Skin of body (tissue), 2 donors: ENCODE data around the gene MRC1. TPM values are rescaled to one million over a fixed set of nuclear protein-coding genes. Genes with fewer than 3 reads are reported as not detected.

ENCODE experiments used
- DNase-seq: peaks from one replicate; lab custom pipeline; 2025; lab: John Stamatoyannopoulos, UW
- total RNA-seq: library from RNA; depleted of rRNA; stranded (reverse); fragments of >200 nt; gene quantifications from one replicate; pipeline ENCODE4 v1.2.3, GENCODE V29; 2014

The MRC1 gene
- total RNA-seq, 1 donor from 2014 or later = 35.5 TPM

DNA sequence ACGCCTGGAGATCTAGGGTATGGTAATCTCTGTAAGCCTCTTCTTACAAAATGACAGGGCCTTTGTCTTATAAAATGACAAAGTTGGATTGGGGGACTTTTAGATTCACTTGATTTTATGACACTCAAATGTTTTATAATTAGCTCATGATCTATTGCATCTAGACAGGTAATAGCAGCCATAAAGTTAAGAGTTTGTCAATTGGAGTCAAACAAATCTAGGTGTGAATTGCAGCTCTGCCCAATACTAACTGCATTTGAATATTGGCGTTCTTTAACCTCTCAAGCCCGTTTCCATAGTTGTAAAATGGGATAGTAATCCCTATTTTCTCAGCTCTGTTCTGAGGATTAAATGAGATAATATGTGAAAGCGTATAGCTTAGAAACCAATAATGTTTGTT, 14.1 kb upstream of the MRC1 start:
- DNase-seq = no peak

DNA sequence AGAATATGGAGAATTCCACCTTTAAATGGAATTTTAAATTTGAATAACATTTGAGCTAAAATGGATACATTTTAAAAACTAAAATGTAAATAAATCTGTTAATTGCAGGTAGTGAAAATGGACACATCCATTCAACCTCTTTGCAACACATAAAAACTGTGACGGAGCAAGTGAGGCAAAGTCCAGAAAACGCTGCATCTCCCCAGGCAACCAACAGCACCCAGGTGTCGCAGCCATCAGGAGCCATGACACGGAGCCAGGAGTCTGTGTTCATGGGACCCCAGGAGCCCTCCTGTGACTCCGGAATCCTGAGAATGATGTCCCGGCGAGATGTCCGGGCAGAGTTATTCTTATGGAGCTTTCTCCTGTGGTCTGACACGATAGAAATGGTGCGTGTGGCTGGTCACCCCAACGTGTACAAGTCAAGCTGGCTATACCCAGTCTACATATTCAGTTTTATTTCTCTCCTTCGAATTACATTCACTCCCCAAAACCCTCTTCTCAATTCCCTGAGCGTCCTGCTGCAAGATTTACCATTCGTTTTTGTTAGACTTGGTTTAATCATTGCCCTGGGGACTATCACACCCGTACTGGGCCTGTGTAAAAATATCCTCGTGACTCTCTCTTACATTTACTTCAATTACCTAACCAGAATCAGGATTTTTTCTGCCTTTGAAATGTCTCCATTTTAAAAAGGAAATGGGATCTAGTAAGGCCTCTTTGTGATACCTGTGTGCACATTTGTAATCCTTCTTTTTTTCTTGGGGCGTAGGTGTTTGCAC, 13.1 kb upstream of the MRC1 start:
- no peak for DNase-seq

DNA sequence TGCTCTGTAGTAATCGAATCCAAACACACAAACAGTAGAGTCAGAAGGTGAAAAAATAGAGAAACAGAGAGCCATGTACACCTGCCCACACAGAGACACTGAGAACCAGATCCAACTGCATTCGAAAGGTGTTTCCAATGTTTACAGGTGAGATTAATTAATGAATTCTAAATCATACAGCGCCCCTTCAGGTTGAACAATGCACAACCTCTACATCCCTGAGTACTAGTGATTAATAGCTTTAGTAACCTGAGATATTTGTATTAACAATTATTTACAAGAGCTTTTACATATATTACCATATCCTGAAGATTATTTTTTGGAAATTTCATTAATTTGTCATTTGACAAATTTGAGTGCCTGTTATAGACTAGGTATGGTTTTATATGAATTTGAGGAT, 7.6 kb upstream of the MRC1 start:
- no peak for DNase-seq

DNA sequence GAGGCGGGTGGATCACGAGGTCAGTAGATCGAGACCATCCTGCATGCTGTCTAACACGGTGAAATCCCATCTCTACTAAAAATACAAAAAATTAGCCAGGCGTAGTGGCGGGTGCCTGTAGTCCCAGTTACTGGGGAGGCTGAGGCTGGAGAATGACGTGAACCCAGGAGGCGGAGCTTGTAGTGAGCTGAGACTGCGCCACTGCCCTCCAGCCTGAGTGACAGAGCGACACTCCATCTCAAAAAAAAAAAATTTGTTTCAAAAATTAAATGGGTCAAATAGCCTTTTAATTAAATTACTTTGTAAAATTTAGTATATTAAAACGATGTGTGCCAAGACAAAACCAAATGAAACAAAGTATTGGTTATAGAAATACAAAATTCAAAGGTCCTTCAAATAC, 6.8 kb upstream of the MRC1 start:
- DNase-seq = no peak

DNA sequence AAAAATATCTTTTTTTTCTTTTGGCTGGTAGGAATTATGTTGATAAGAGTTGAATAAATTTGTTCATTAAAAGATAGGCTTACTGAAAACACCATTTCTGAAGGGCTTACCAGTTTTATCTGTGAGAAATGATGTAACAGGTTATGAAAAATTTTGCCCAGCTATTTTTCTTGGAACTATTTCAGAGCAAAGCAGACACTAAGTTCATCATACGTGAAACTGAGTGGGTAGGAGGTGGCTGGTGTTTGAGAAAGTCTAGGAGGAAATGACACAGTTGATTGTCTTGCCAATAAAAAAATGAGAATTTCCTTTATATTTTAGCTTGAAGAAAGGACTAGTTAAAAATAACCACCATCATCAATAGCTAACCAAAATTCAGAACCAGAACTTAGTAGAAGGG, 6.2 kb upstream of the MRC1 start:
- no peak for DNase-seq

DNA sequence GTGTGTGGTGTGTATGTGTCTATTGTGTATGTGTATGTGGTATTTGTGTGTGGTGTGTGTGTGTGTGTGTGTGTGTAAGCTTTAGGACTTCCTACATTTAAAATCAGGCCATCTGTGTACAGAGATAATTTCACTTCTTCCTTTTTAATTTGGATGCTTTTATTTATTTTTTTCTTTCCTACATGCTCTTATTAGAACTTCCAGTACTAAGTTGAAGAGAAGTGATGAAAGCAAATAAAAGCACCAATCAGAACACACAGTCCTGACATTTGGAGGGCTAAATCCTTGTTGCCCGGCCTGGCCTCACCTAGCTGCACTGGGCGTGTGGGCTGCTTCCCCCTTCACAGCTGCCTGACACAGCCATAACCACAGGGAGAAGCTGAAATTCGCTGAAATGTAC, 3.8 kb upstream of the MRC1 start:
- no peak for DNase-seq

DNA sequence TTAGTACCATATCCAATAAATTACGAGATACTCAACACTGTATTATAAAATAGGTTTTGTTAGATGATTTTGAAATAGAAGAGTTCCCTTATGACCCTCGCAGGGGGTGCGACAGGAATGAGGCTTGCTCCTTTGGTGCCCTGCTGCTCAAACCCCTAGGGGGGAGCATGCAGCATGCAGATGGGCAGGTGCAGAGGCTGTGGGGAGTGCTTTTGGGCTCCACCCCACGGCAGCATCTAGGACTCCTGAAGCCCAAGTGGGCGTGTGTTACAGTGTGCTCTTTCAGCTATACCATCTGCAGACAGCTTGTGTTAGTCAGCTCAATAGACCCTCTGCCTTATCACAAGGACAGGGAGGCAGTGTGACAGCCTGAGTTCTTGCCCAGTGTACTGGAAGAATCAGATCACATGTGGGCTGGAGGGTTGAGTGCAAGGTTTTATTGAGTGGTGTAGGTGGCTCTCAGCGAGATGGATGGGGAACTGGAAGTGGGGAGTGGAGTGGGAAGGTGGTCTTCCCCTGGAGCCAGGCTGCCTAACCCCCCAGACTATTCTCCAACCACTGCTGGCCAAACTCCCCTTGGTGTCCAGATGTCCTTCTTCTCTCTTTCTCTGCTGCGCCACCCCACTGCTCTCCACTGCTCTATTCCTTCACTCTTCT, 3.1 kb upstream of the MRC1 start:
- DNase-seq = no peak

DNA sequence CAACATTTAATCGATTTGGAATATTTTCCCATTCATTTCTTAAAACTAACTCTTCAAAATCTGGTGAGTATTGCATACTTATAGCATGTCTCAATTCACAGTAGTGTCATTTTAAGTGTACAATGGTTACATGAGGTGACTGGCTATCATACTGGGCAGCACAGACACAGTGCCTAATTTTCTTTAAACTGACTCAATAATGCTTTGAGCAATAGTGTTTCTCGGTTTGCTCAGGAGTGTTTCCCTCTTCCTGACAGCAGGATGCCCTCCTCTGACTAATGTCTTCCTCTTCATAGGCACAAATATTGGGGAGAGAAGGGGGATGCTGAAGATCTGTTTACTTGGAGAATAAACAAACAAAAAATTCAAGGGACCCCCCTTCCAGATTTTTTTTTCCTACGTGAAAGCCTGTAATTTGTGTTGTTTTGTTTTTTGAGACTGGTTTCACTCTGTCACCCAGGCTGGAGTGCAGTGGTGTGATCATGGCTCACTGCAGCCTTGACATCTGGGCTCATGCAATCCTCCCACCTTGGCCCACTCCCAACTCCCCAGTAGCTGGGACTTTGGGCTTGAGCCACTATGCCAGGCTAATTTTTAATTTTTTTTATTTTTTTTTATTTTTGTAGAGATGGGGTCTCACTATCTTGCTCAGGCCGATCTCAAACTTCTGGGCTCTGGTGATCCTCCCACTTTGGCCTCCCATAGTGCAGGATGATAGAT, 2.2 kb downstream of the MRC1 start:
- DNase-seq = no peak

DNA sequence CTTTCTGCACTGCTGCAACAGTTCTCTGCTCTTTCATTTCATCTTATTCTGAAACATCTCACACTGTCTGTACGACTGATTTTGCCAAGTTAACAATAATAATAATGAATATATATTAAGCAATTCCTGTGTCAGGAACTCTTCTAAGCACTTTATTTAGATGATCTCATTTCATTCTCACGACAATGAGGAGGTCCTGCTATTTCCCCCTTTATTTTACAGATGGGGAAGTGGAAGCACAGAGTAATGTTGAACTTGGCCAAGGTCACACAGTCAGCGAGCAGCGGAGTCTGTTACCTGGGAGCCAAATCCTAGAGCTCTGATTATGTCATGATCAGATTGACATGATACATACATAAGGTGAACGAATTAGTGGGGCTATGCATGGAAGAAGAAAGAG, 5.8 kb downstream of the MRC1 start:
- no peak for DNase-seq

DNA sequence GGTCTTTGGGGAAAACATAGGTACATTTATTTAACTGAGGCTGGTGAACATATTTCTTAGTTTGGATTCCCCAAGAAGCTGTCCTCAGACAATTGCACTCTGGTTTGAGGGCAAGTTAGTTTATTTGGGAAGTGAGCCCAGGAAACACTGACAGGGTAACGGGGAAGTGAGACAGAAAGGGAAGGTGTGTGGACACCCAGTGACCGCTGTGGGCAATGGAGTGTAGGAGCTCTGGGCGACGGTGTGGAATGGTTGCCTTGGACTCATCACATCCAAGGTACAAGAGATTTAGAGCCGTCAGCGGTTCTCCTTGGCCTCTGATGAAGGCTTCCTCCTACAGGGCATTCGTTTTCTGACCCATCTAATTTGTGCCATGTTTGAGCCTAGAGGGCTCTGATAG, 7.1 kb downstream of the MRC1 start:
- no peak for DNase-seq

DNA sequence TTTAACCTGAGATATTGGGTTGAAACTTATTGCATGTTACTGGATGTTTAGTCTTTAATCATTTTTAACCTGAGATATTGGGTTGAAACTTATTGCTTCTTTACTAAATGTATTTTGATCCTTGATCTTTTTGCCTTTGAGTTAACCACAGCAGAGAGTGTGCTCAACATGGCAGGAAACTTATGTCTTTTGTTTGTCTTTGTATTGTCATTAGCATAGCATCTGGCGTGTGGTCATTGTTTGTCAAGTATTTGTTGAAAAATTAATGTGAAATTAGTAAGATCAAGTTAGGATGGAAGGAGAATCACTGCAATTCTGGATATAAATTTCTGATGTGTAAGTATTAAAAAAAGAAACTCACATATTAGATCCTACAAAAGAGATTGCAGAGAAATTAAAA, 8.2 kb downstream of the MRC1 start:
- DNase-seq = no peak

DNA sequence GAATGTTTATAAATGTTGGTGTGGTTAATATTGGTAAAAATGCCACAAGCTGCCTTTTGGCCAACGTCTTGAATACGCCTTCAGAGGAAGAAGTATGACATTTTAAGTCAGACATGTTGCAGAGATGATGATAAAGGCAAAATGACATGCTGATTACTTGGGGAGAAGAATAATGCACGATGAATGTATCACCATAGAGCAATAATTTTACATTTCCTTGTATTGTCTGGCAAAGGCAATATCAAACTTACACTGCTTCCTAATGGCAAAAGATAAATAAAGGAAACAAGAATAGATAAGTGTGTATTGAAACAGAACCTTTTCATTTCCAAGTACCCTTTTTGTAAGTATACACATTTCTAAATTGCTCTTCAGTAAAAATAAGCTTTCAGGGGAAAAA, 8.6 kb downstream of the MRC1 start:
- no peak for DNase-seq

DNA sequence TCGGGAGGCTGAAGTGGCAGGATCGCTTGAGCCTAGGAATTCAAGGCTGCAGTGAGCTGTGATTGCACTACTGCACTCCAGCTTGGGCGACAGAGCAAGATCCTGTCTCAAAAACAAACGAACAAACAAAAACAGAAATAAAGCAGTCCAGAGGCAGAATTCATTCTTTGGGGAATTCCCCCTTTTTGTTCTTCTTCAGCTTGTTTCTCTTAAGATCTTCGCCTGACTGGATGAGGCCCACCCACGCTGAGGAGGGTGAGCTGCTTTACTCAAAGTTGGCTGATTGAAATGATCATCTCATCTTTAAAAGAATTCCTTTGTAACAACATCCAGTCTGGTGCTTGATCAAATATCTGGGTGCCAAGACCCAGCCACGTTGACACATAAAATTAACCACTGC, 10.7 kb downstream of the MRC1 start:
- no peak for DNase-seq

DNA sequence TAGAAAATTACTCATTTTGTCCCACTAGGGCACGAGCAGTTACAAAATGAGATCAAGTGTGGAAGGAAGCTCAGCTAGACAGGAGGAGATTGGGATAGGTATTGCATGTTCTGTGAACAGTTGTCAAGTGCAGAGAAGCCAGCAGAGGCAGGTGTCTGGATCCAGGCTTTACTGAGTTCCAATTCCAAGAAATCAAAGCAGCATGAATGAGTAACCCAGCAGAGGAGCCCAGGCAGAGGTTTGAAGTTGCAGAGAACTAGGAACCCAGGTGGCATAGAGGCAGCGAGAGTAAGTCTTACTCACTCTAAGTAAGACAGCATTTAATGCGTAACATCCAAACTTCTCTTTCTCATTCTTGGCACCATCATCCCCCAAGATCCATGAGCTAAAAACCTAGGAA, 11.8 kb downstream of the MRC1 start:
- no peak for DNase-seq

DNA sequence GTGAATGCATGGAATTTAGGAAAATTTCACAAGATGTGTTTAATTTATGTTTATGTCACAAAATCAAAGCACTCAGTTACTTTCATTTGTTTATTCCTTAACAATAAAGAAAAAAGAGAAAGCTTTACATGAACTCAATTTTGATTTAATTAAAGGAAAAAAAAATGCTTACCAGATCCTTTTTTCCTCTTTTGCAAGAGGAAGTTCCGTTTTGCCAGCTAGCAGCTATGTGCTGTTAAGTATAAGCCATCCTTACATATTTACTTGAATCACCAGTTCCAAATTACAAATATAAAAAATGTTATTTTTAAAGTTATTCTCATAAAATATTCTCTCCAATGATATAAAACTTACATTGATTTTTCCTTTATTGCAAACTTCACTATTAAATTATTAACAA, 12.7 kb downstream of the MRC1 start:
- DNase-seq = no peak

DNA sequence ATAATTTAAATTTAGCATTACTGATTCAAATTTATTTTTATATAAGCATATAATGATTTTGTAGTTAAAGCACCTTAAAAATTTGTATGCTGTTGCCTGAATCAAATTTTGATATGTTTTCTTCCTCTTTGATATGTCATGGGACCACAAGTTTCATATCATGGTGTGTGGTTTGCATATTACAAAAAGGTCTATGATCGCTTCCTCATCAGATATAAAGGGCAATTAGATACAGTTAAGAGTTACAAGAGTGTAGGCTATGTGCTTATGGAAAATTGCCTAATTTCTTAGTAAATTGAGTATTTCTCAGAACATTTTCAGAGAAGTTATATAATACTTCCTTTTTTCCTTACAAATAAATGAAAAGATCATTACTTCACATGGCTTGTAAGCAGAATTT, 22.2 kb downstream of the MRC1 start:
- DNase-seq = no peak

DNA sequence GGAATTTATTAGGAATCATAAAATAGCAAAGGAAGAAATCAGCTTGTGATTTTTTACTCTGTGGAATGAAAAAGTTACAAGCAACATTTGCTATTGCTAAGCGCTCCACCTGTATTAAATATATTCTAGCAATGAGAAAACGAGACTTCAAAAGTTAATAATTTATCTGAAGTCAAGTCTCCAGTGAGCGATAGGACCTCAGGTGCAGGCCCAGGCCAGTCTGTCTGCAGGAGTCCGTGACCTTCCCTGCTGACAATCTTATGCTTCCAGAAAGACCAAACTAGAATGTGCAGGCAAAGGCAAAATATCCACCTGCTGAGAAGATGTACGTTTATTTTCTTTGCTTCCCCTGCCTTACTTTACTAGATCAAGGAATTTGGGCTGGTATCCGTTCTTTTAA, 22.7 kb downstream of the MRC1 start:
- no peak for DNase-seq

DNA sequence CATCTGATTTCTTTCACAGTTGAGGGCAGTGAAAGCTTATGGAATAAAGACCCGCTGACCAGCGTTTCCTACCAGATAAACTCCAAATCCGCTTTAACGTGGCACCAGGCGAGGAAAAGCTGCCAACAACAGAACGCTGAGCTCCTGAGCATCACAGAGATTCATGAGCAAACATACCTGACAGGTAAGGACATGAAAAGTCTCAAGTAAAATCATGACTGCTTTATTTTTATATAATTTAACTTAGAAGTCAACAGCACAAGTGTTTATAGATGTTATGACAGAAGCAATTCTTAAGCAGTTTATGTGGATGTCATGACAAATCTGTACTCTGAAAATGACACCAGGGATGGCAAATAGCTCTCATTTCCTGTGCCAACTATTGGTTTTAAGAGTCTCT, 24.5 kb downstream of the MRC1 start:
- no peak for DNase-seq

DNA sequence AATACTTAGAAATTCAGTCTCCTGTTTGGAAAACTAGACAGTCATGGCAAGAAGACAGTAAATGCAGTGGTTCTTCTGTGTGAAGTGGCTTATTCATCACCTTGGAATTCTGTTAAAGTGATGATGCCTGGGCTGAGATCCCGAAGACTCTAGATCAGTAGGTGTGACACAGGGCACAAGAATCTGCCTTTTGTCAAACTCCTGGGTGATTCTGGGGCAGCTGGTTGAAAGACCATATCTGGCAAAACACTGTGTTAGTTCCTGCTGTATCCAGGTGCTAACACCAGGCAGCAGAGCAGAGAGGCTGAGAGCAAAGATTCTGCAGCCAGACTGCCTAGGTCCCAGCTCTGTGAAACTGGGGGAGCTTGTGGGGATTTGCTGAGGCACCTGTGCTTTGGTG, 26.5 kb downstream of the MRC1 start:
- no peak for DNase-seq

DNA sequence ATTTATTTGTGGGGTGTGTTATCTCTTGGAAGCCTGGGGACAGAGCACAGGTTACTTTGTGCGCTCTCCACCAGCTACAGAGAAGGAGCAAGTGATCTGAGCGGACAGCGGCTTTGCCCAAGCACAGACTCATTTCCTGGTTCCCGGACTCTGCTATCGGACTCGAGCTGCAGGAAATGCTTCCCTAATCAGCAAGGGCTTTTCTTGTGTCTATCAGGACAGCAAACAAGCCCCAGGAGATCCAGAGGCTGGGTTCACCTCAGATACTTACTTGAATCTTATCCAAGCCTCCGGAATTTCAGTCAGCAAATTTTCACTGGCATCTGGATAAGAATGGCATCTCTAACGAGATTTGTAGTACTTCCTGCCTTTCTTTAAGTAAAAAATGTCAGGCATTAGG, 27.8 kb downstream of the MRC1 start:
- no peak for DNase-seq

DNA sequence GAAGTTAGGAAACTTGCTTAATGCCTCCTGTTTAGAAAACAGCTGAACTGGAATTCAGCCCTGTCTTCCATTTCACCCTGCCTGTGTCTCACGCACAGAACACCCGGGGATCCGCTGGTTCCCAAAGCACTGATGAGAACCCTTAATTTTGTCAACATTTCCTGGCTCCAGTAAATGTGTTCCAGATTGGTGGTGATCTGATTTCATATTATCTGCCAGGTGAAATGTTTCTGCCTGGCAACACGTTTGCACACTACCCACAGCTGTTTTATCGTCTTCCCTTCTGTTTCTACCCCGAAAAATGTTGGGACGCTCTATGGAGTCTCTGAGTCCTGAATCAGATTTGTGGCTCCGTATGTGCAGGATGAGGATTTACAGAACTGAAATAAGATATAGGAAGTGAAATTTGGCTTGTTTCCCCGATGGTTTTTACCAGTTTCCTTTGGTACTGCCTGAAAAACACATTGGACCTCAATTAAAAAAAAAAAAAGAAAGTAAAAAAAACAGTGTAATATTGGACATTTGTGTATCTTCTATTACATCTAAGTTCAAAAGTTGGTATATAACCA, 29.0 kb downstream of the MRC1 start:
- DNase-seq = no peak

DNA sequence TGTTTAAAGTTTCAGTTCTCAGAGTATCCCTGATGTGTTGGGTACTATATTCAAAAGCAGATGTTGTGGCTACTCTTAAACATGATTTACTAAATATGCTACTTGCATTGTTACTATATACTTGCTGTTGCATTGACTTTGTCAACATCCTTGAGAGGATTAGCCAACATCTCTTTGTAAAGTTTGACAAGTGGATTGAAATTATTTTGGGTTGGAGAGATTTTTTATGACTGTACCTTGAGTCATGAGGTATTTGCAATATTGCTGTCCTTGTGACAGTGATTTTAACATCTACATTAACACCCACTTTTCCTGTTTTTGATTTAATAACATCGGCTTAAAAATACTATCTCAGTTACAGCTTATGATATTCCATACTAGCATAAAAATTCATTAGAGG, 31.9 kb downstream of the MRC1 start:
- no peak for DNase-seq

DNA sequence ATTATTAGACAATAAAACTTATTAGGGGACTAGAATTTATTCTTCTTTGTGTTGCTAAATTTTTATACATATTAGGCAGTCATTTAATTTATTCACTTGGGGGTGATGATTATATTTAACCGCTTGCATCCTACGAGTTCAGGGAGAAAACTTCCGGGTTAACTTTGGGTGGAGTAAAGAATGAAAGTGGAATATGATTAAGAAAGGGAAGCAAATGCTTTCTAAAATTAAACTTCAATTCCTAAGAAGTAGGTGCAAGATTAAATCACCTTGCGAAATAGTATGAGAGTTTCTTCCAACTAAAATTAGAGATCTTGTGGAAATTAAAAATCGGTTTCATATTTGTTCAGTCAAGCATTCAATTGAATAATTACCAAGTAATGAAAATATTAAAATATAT, 33.5 kb downstream of the MRC1 start:
- DNase-seq = no peak
